Kasumi-1 (cell line): Measurements from ENCODE around the gene YLPM1.
A peak's percentile ranks its signal among the peaks of the same experiment; 100 is the strongest.
"Not testable (repeated sequence)": the region's sequence is repeated elsewhere in the genome, so short reads cannot be mapped to it uniquely, and the experiment has no call there.

Experiments
- DNase-seq, 2 experiments: peaks; one replicate each; lab custom pipeline; 2025; lab: John Stamatoyannopoulos, UW

The YLPM1 gene

DNA sequence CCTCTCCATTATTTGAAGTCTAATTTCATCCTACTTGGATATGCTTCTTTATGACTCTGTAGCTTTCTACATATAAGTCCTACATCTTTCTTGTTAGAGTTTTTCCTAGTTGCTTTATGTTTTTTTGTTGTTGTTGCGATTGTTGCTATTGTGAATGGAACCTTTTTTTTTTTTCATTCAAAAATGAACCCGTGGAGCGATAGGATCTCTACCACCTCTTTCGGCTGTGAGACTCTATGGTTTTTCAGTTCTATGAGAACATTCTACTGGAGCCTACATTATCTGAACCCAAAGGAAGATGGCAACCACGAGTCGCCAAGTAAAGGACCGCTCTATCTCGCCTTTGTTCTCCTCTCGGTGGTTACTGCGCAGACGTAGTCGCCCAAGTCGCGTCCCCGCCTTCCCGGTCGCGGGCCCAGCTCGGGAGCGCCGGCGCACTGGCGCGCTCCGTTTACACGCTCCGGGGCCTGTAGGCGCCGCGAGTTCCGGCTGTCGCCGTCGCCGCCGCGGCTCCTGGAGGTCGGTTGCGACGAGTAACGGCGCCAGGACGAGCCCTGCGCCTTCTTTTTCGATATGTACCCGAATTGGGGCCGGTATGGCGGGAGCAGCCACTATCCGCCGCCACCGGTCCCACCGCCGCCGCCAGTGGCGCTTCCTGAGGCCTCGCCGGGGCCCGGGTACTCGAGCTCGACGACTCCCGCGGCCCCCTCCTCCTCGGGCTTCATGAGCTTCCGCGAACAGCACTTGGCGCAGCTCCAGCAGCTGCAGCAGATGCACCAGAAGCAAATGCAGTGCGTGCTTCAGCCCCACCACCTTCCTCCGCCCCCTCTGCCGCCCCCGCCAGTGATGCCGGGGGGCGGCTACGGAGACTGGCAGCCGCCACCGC lies at the start of gene YLPM1:
TSS of gene YLPM1 (plus strand) at position 400 of the 886 bp plus-strand sequence. CDS start at position 574, 174 bp downstream.
- DNase-seq = peak; percentile 99

DNA sequence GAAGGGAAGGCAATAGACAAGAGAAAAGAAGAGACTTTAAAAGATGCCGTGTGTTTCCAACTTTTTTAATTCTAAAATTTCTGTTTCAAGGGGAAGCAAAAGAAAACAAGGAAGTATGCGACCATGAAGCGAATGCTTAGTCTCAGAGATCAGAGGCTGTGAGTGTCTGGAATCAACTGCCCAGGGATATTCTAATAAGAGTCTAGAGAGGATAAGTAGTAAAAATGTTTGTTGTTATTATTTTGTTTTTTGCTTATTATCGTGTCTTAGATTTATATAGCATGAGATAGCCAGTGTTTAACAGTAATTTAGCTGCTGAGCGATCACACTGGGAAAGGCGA lies 49.8 kb upstream of the YLPM1 start:
- no peak for DNase-seq

DNA sequence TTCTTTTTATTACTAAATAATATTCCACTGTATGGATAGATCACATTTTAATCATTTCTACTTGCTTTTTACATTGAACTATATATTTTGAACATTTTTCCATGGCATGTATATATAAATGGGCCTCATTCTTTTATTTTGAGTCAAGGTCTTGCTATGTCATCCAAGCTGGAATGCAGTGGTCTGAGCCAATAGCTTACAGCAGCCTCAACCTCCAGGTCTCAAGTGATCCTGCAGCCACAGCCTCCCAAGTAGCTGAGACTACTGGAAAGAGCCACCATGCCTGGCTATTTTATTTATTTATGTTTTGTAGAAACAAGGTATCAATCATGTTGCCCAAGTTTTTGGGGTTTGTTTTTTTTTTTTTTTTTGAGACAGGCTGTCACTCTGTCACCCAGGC lies 42.6 kb upstream of the YLPM1 start:
- DNase-seq = no peak

- DNase-seq = no peak
Observed at GRCh38 chr14:74723134-74723533, 40.0 kb upstream of the YLPM1 start.

GRCh38 chr14:74732387-74732786 lies 30.7 kb upstream of the YLPM1 start:
- DNase-seq = no peak

GRCh38 chr14:74733221-74733620 lies 29.9 kb upstream of the YLPM1 start:
- no peak for DNase-seq

DNA sequence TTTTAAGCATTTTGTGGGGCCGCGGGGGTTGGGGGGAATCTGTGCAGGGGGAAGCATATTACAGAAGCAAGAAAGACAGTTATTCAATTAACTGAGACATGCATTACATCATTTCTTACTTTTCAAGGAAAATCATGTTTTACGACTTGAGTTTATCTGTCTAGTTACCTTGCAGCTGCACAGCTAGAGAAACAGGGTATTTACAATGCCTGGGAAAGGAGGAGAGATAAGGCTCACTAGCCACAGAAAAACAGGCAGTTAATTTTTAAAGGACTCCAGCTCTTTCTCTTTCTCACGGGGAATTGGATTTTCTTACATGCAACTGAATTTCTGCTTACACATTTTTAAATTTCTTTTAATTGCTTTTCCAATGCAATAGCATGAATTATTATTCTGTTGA lies 28.0 kb upstream of the YLPM1 start:
- DNase-seq = no peak

DNA sequence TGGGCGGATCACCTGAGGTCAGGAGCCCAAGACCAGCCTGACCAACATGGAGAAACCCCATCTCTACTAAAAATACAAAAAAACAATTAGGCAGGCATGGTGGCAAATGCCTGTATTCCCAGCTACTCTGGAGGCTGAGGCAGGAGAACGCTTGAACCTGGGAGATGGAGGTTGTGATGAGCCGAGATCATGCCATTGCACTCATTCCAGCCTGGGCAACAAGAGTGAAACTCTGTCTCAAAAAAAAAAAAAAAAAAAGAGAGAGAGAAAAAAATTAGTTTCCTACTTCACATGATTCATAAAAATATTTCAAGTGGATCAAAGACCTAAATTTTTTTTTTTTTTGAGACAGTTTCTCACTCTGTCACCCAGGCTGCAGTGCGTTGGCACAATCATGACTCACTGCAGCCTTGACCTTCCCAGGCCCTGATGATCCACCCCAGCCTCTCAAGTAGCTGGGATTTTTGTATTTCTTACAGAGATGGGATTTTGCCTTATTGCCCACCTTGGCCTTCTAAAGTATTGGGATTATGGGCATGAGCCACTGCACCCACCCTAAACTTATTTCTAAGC lies 25.3 kb upstream of the YLPM1 start:
- DNase-seq = no peak

GRCh38 chr14:74739293-74740030 lies 23.7 kb upstream of the YLPM1 start:
- no peak for DNase-seq

DNA sequence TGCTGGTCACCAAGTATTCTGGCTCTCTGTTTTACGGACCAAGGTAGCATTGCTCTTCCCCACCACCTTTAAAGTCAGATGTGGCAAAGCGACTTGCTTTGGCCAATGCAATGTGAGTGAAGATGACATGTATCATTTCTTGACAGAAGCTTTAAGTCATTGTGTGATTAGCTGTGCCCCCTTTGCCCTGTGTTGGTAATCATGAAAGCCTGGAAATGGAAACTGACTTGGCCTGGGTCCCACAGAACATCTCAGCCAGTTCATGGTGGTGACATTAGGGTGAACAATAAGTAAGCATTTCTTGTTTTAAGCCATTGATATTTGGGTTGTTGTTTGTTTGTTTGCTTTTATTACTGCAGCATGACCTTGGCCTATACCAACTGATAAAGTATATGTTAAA lies 15.9 kb upstream of the YLPM1 start:
- DNase-seq = no peak

GRCh38 chr14:74754157-74754556 lies 9.0 kb upstream of the YLPM1 start:
- no peak for DNase-seq

DNA sequence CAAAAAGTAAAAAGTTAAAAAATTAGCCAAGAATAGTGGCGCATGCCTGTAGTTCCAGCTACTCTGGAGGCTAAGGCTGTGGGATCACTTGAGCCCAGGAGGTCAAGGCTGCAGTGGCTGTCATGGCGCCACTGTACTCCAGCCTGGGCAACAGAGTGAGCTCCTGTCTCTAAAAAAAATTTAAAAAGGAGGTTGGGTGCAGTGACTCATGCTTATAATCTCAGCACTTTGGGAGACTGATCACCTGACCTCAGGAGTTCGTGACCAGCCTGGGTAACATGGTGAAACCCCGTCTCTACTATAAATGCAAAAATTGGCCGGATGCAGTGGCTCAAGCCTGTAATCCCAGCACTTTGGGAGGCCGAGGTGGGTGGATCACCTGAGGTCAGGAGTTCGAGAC lies 8.2 kb upstream of the YLPM1 start:
- no peak for DNase-seq

GRCh38 chr14:74756326-74756725 lies 6.8 kb upstream of the YLPM1 start:
- DNase-seq = no peak

DNA sequence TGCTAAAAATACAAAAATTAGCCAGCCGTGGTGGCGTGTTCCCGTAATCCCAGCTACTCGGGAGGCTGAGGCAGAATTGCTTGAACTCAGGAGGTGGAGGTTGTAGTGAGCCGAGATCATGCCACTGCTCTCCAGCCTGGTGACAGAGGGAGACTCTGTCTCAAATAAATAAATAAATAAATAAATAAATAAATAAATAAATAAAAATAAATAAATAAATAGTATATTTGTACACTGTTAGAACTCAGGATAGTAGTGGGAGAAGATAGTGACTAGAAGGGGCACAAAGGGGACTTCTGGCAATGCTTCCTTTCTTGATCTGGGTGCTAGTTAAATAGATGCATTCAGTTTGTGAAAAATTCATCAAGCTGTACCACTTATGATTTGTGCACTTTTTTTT lies 4.6 kb upstream of the YLPM1 start:
- DNase-seq = not testable (repeated sequence)

DNA sequence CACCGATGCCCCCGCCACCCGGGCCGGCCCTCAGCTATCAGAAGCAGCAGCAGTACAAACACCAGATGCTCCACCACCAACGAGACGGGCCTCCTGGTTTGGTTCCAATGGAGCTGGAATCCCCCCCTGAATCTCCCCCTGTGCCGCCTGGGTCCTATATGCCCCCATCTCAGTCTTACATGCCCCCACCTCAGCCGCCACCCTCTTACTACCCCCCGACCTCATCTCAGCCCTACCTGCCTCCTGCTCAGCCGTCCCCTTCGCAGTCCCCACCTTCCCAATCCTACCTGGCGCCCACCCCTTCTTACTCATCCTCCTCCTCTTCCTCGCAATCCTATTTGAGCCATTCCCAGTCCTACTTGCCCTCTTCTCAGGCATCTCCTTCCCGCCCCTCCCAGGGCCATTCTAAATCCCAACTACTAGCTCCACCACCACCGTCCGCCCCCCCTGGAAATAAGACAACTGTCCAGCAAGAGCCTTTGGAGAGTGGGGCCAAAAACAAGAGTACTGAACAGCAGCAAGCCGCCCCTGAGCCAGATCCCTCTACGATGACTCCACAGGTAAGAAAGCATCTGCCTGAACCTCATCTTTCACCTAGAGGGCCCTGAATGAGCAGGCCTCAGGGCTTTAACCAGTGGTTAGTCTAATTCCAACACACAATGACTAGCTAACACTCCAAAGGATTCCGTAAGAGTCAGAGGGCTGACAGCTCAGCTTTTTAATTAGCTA lies 851 bp downstream of the YLPM1 start:
- no peak for DNase-seq

DNA sequence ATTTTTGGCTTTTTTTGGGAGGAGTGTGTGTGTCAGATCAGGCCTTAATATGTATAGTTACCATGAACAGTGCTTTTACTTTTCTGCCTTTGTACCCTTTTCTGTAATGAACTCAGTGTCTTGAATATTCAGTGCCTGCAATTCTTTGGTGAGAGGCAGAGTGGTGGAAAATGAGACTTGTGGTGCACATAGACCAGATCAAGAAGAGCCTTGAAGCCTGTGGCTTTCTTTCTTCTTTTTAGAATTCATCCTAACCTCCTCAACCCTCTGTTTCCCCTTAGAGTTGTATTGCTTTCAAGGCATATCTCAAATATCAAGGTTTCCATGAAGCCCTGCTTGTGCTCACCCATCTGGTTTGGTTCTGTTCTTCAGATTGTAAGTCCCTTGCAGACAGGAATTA lies 2.6 kb downstream of the YLPM1 start:
- no peak for DNase-seq

GRCh38 chr14:74771399-74771798 lies 8.3 kb downstream of the YLPM1 start:
- no peak for DNase-seq

DNA sequence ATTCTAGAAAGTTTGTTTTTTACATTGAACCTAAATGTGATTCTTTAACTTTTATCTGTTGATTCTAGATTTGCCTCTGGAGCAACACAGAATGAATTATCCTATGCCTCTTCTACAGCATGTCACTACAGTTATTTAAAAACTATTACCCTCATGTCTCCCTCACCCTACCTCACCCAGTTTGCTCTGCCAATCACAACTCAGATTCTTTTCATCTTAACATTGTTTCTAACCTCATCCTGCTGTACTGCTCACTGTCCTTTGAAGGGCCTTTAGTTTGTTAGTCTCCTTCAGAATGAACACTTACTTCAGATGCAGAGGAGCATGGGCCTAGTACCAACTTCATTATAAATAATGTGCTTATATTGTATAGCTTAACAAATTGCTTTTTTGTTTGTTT lies 21.5 kb downstream of the YLPM1 start:
- no peak for DNase-seq

DNA sequence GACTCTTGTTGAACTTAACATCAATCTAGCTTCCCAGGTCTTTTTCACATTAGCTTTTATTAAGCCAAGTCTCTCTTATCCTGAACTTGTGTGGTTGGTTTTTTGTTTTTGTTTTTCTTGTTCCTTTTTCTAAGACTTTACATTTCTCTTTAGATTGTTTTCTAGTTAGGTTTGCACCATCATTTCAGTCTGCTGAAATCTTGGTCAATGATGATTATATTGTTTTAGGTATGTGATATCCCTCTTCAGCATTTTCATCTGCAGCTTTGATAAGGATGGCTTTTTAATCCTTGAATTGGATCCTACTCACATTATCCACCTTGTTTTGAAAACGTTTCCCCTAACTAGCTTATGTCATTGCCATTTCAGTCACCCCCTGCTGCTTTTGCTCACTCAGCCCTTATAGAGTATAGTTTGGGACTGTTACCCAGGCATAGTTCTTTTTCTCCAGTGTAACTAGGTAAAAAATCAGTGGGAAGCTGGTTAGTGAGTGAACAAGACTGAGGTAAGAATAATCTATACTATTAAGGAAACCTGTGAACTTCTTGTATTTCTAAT lies 22.0 kb downstream of the YLPM1 start:
- DNase-seq = no peak

- DNase-seq = peak in 1 of 2 experiments; percentile 6
Observed at GRCh38 chr14:74786796-74787315, 23.7 kb downstream of the YLPM1 start.

- DNase-seq = no peak
Observed at GRCh38 chr14:74792249-74793039, 29.3 kb downstream of the YLPM1 start.
